HG03135 (cell line): Measurements from ENCODE around the gene ZNF593OS.
A peak's percentile ranks its signal among the peaks of the same experiment; 100 is the strongest.

Experiments used
- ATAC-seq: cut with Tn5 transposase; IDR thresholded peaks from one replicate; pipeline ENCODE4 v1.9.1; 2021; ENCODE audit warnings: mild to moderate bottlenecking, moderate library complexity; ENCODE audit not compliant: unreplicated experiment

The ZNF593OS gene

GRCh38 chr1:26184883-26185282 lies 13.3 kb upstream of the ZNF593OS start:
- no peak for ATAC-seq

GRCh38 chr1:26184086-26184485 lies 12.5 kb upstream of the ZNF593OS start:
- ATAC-seq = no peak

GRCh38 chr1:26182383-26182696 lies 10.7 kb upstream of the ZNF593OS start:
- ATAC-seq = no peak

- ATAC-seq = no peak
Measured at GRCh38 chr1:26181586-26182382, 10.2 kb upstream of the ZNF593OS start.

GRCh38 chr1:26180010-26180506 lies 8.4 kb upstream of the ZNF593OS start:
- no peak for ATAC-seq

GRCh38 chr1:26177182-26177684 lies 5.6 kb upstream of the ZNF593OS start, which contains the start of gene CNKSR1:
Gene CNKSR1 (plus strand): TSS chr1:26177491. CDS start chr1:26177548, 57 bp downstream.
- ATAC-seq = no peak

GRCh38 chr1:26175346-26175745 lies 3.7 kb upstream of the ZNF593OS start:
- ATAC-seq = no peak

GRCh38 chr1:26170472-26170821 lies 1.2 kb downstream of the ZNF593OS start:
- ATAC-seq = no peak

- peak; percentile 93 for ATAC-seq
Measured at GRCh38 chr1:26169669-26170471, 1.8 kb downstream of the ZNF593OS start, which contains the start of gene ZNF593. Gene ZNF593 (plus strand): TSS chr1:26169908. CDS start chr1:26169984, 76 bp downstream.

GRCh38 chr1:26169198-26169554 lies 2.5 kb downstream of the ZNF593OS start:
- ATAC-seq = no peak

GRCh38 chr1:26168410-26169197 lies 3.0 kb downstream of the ZNF593OS start, which contains the start of gene C1orf232:
Gene C1orf232 (minus strand): TSS chr1:26168963. CDS start chr1:26168499, 464 bp downstream.
- no peak for ATAC-seq

GRCh38 chr1:26166719-26167281 lies 4.8 kb downstream of the ZNF593OS start:
- ATAC-seq = no peak

- no peak for ATAC-seq
Measured at GRCh38 chr1:26164861-26165842, 6.5 kb downstream of the ZNF593OS start.

- ATAC-seq = no peak
Measured at GRCh38 chr1:26164036-26164860, 7.4 kb downstream of the ZNF593OS start.

- ATAC-seq = no peak
Measured at GRCh38 chr1:26163684-26164035, 8.0 kb downstream of the ZNF593OS start.

GRCh38 chr1:26162220-26162709 lies 9.4 kb downstream of the ZNF593OS start:
- ATAC-seq = no peak

GRCh38 chr1:26161415-26162219 lies 10.0 kb downstream of the ZNF593OS start:
- ATAC-seq = no peak
